Left ventricle myocardium inferior (tissue), 1 donor: Measurements from ENCODE around the gene CYP4F11. TPM values are rescaled to one million over a fixed set of nuclear protein-coding genes. Genes with fewer than 3 reads are reported as not detected.
"Not testable (repeated sequence)": the region's sequence is repeated elsewhere in the genome, so short reads cannot be mapped to it uniquely, and the experiment has no call there.

Experiments used
- DNase-seq: peaks from one replicate; pipeline ENCODE4 v3.0.0-alpha.2; 2020
- H3K27ac ChIP-seq: fragments of 200-600 bp; replicated peaks from 2 replicates; pipeline ENCODE4 v1.8.0; 2021
- H3K27me3 ChIP-seq: fragments of 200-600 bp; 2 replicates; pipeline ENCODE4 v1.8.0; 2021; ENCODE audit warnings: low read depth
- H3K36me3 ChIP-seq: fragments of 200-600 bp; 2 replicates; pipeline ENCODE4 v1.8.0; 2021
- H3K4me1 ChIP-seq: fragments of 200-600 bp; 2 replicates; pipeline ENCODE4 v1.8.0; 2021
- H3K4me3 ChIP-seq: fragments of 200-600 bp; 2 replicates; pipeline ENCODE4 v1.8.0; 2021; ENCODE audit warnings: mild to moderate bottlenecking, moderate library complexity
- H3K9me3 ChIP-seq: fragments of 200-600 bp; replicated peaks from 2 replicates; pipeline ENCODE4 v1.8.0; 2021
- CTCF ChIP-seq: fragments of 200-600 bp; IDR thresholded peaks from 2 replicates; pipeline ENCODE4 v1.8.0; 2021; ENCODE audit warnings: antibody characterized with exemption, mild to moderate bottlenecking, borderline replicate concordance
- intact Hi-C: fragments of 100-400 bp; cut with micrococcal nuclease; formaldehyde crosslinking; loops from one replicate; pipeline ENCODE4 v1.11.0; 2022
- total RNA-seq: library from RNA; stranded (reverse); fragmentation: NEBNext Ultra II Directional; extraction: Animal tissue kit (Norgen Biotek cat#: 25700); gene quantifications from one replicate; pipeline ENCODE4 v1.2.1, GENCODE V29; 2021
- donor health status: DM: no; HTN: yes; CAD: no; lungs with severe emphysema.

The CYP4F11 gene
- total RNA-seq, 1 donor from 2014 or later, result 0.82 TPM

GRCh38 chr19:15936173-15936572, 1.8 kb upstream of the CYP4F11 start:
- H3K27me3 ChIP-seq, result peaks cover 16% of the 10 kb centered on the region
- intact Hi-C loops, result no loop called here
- peaks cover 13% of the 10 kb centered on the region for H3K4me1 ChIP-seq

DNA sequence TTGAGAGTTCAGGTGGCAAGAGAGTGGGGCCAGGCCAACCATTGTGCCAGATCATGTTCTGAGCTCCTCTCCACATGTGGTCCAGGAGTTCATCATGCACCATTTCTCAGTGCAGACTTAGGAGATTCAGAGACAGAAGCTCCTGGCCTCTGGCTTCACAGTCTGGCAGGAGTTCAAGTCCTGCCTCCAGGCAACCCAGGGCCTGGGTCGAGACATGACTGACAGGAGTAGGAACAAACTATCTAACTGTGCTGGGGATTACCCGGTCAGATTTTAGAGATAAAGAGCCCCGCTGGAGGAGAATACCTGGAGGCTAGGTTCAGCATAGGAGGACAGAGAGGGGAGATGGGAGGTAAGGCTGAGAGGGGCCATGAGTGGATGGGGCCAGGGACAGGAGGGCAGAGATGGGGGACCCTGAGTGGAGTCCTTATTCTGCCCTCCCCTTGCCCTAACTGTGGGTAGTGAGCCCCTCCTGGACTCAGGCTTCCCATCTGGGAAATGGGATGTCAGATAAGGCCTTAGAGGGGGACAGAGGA, 906 bp upstream of the CYP4F11 start:
- H3K27ac ChIP-seq, result no peak overlapping the region
- no peak overlapping the region for H3K4me3 ChIP-seq
- peaks cover 5% of the 10 kb centered on the region for H3K9me3 ChIP-seq
- peaks cover 13% of the 10 kb centered on the region for H3K4me1 ChIP-seq
- TF ChIP-seq CTCF, result no peak
- DNase-seq, result no peak
- H3K27me3 ChIP-seq, result peaks cover 16% of the 10 kb centered on the region
- intact Hi-C loops, result no loop called here
- H3K36me3 ChIP-seq, result no peaks in the 10 kb centered on the region

More at GRCh38 chr19:15936173-15936572, 1.8 kb upstream of the CYP4F11 start:
- no peak overlapping the region for H3K4me3 ChIP-seq
- H3K9me3 ChIP-seq, result peaks cover 5% of the 10 kb centered on the region
- no peak overlapping the region for H3K27ac ChIP-seq
- DNase-seq, result no peak
- H3K36me3 ChIP-seq, result no peaks in the 10 kb centered on the region
- no peak for TF ChIP-seq CTCF

DNA sequence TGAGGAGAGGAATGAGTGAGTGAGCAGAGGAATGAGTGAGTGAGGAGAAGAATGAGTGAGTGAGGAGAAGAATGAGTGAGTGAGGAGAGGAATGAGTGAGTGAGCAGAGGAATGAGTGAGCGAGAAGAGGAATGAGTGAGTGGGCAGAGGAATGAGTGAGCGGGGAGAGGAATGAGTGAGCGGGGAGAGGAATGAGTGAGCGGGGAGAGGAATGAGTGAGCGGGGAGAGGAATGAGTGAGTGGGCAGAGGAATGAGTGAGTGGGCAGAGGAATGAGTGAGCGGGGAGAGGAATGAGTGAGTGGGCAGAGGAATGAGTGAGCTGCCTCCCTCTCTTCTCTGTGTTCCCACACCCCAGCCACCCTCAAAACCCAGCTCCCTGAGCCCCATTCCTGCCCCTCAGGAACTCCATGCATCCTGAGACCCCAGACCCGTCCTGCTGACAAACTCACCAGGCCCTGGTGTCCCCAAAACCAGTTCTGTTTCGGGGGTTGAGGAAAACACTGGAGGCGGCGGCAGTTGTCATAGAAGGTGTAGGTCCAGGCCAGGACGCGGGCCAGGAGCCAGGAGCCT, 483 bp downstream of the CYP4F11 start:
- H3K4me3 ChIP-seq, H3K36me3 ChIP-seq, H3K9me3 ChIP-seq, DNase-seq, H3K27ac ChIP-seq, H3K27me3 ChIP-seq, intact Hi-C loops: not testable (repeated sequence)
- H3K4me1 ChIP-seq, result peaks cover 13% of the 10 kb centered on the region

- Histone ChIP-seq H3K4me1 (no peaks in the 10 kb centered on the region), H3K27me3 (peaks cover 25% of the 10 kb centered on the region), H3K36me3 (no peaks in the 10 kb centered on the region), H3K4me3 (no peak overlapping the region), H3K9me3 (no peaks in the 10 kb centered on the region), H3K27ac (no peak overlapping the region)
- no peak for TF ChIP-seq CTCF
- intact Hi-C loops, result no loop called here
- no peak for DNase-seq
Observed at GRCh38 chr19:15928321-15928720, 6.0 kb downstream of the CYP4F11 start.

DNA sequence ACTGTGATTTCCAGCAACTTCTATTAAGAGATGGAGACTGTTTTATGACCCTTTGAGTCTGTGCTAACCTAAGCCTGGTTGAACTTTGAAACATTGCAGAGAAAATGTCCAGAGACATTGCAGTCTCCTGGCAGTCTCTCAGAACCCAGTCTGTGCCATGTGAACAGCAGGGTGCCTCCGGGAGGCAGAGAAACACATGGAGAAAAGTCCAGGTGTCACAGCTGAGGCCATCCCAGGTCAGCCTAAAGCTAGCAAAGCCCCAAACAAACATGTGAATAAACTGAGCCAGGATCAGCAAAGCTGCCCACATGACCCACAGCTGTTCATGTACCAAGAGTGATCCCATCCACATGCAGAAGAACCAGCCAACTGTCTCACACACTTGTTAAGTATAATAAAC, 7.8 kb downstream of the CYP4F11 start:
- no peak for TF ChIP-seq CTCF

DNA sequence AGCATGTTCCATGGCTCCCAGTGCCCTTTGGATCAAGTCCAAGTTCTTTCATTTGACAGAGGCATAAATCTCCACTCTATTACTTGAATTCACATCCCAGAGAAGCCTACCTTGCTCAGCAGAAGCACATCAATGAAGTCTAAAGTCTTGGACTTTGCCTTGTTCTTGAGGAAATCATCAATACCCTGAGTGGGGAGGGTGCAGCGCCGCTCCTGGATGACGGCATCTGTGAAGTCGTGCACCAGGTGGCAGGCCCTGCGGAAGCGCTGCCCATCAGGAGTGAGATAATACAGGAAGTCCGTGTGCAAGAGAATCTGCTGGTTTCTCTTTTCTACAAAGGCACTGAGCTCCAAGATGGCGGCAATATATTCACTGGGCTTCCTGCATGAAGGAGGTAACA, 10.6 kb downstream of the CYP4F11 start:
- no peaks in the 10 kb centered on the region for H3K9me3 ChIP-seq
- H3K4me1 ChIP-seq, result no peaks in the 10 kb centered on the region
- intact Hi-C loops, result no loop called here
- no peak overlapping the region for H3K4me3 ChIP-seq
- DNase-seq, result no peak
- no peak overlapping the region for H3K27ac ChIP-seq
- peaks cover 40% of the 10 kb centered on the region for H3K27me3 ChIP-seq
- TF ChIP-seq CTCF, result no peak
- H3K36me3 ChIP-seq, result no peaks in the 10 kb centered on the region

More for the DNA sequence above, 7.8 kb downstream of the CYP4F11 start:
- no peaks in the 10 kb centered on the region for H3K9me3 ChIP-seq
- intact Hi-C loops, result no loop called here
- DNase-seq, result no peak
- no peaks in the 10 kb centered on the region for H3K36me3 ChIP-seq
- no peaks in the 10 kb centered on the region for H3K4me1 ChIP-seq
- H3K27me3 ChIP-seq, result peaks cover 36% of the 10 kb centered on the region
- no peak overlapping the region for H3K27ac ChIP-seq
- H3K4me3 ChIP-seq, result no peak overlapping the region
